GM10248 (cell line): Measurements from ENCODE around the gene RRM2.

Experiments used
- CTCF ChIA-PET: fragments of 300-600 bp; sonication (Branson Sonifier 250); formaldehyde crosslinking; extraction: SDS; loops from one replicate; lab custom pipeline; 2021; ENCODE audit warnings: antibody characterized with exemption; lab: Yijun Ruan, JAX
- POLR2A ChIA-PET: fragments of 350-650 bp; sonication (Branson Sonifier 250); formaldehyde crosslinking; extraction: SDS; loops from one replicate; lab custom pipeline; 2020; ENCODE audit warnings: antibody characterized with exemption; lab: Yijun Ruan, JAX
- DNase-seq: peaks from one replicate; pipeline ENCODE4 v3.0.0; 2012; ENCODE audit errors: extremely low spot score
- CTCF ChIP-seq: IDR thresholded peaks from 2 replicates; pipeline ENCODE4 v1.5.1; 2012; ENCODE audit warnings: mild to moderate bottlenecking, low read depth; ENCODE audit errors: extremely low read depth, missing control alignments, control extremely low read depth

The RRM2 gene

GRCh38 chr2:10162586-10163497 lies 40.3 kb downstream of the RRM2 start:
- ChIA-PET CTCF (interaction anchor here (1.0 to 1.4 kb wide), 4 partner anchors 10 to 273 kb away, joined by 3 to 7 read pairs (median 4); no protein-coding TSS in a partner anchor), POLR2A (no interaction called here)
- no peak for DNase-seq
- TF ChIP-seq CTCF: no peak

- no peak for DNase-seq
- POLR2A ChIA-PET: interaction anchor here (0.6 kb wide), 1 partner anchor 462 kb away, joined by 3 read pairs; no protein-coding TSS in a partner anchor
- TF ChIP-seq CTCF: no peak
- CTCF ChIA-PET: interaction anchor here (1.0 to 3.5 kb wide), 5 partner anchors 24 to 272 kb away, joined by 3 to 12 read pairs (median 5); no protein-coding TSS in a partner anchor
Measured at GRCh38 chr2:10163498-10164486, 41.3 kb downstream of the RRM2 start.

GRCh38 chr2:10164601-10165000 lies 42.1 kb downstream of the RRM2 start:
- TF ChIP-seq CTCF: no peak
- ChIA-PET POLR2A (interaction anchor here (0.6 kb wide), 1 partner anchor 461 kb away, joined by 3 read pairs; no protein-coding TSS in a partner anchor), CTCF (interaction anchor here (1.1 to 3.5 kb wide), 2 partner anchors 40 to 270 kb away, joined by 4 to 12 read pairs; no protein-coding TSS in a partner anchor)
- DNase-seq: no peak

- TF ChIP-seq CTCF: no peak
- ChIA-PET CTCF (interaction anchor here (1.2 to 3.5 kb wide), 2 partner anchors 270 to 503 kb away, joined by 3 to 12 read pairs; no protein-coding TSS in a partner anchor), POLR2A (no interaction called here)
- DNase-seq: no peak
Measured at GRCh38 chr2:10165282-10165681, 42.7 kb downstream of the RRM2 start.

- POLR2A ChIA-PET: no interaction called here
- CTCF ChIA-PET: interaction anchor here (0.7 to 3.5 kb wide), 5 partner anchors 9 to 502 kb away, joined by 3 to 12 read pairs (median 3); no protein-coding TSS in a partner anchor
- no peak for TF ChIP-seq CTCF
- no peak for DNase-seq
Measured at GRCh38 chr2:10165861-10166675, 43.5 kb downstream of the RRM2 start.
